Mesenchymal stem cell (in vitro differentiated cells and primary cell): ENCODE results near the gene PLCD1.

Experiments used
- DNase-seq: peaks from one replicate; pipeline ENCODE4 v3.0.0-alpha.2; 2013
- H2AFZ ChIP-seq: one replicate; pipeline ENCODE4 v1.6.1; 2013; ENCODE audit warnings: low read depth, mild to moderate bottlenecking, control low read depth, inconsistent platforms, low read length, moderate library complexity
- H2AK5ac ChIP-seq: 2 replicates; pipeline ENCODE4 v1.6.1; 2013; ENCODE audit warnings: low read length, moderate library complexity, mild to moderate bottlenecking, inconsistent platforms; ENCODE audit not compliant: severe bottlenecking
- H2BK120ac ChIP-seq: one replicate; pipeline ENCODE4 v1.6.1; 2013; ENCODE audit warnings: low read depth, mild to moderate bottlenecking, inconsistent platforms, low read length, moderate library complexity
- H2BK12ac ChIP-seq, 2 experiments: one replicate each; pipeline ENCODE4 v1.6.1; 2013; ENCODE audit warnings: inconsistent platforms in 2 of 2, low read length in 2 of 2, mild to moderate bottlenecking in 2 of 2, moderate library complexity in 2 of 2, control low read depth in 1 of 2
- H2BK15ac ChIP-seq: one replicate; pipeline ENCODE4 v1.6.1; 2013; ENCODE audit warnings: mild to moderate bottlenecking, low read depth, inconsistent platforms; ENCODE audit not compliant: poor library complexity, severe bottlenecking
- H2BK5ac ChIP-seq: 2 replicates; pipeline ENCODE4 v1.6.1; 2013; ENCODE audit warnings: low read depth, mild to moderate bottlenecking, low read length, control low read depth, inconsistent platforms; ENCODE audit not compliant: poor library complexity, severe bottlenecking
- H3K14ac ChIP-seq, 2 experiments: one replicate each; pipeline ENCODE4 v1.6.1; 2013; ENCODE audit warnings: inconsistent platforms in 2 of 2, low read length in 2 of 2, control low read depth in 1 of 2, mild to moderate bottlenecking in 1 of 2, moderate library complexity in 1 of 2
- H3K18ac ChIP-seq, 2 experiments: one replicate each; pipeline ENCODE4 v1.6.1; 2013; ENCODE audit warnings: inconsistent platforms in 2 of 2, low read length in 2 of 2, control low read depth in 1 of 2, low read depth in 1 of 2, mild to moderate bottlenecking in 1 of 2
- H3K23ac ChIP-seq, 2 experiments: one replicate each; pipeline ENCODE4 v1.6.1; 2013; ENCODE audit warnings: inconsistent platforms in 2 of 2, low read length in 2 of 2, mild to moderate bottlenecking in 2 of 2, moderate library complexity in 2 of 2, control low read depth in 1 of 2
- H3K27ac ChIP-seq: 2 replicates; pipeline ENCODE4 v1.5.1; 2013; ENCODE audit warnings: mild to moderate bottlenecking, moderate library complexity, low read length, control low read depth, inconsistent platforms; ENCODE audit not compliant: poor library complexity, severe bottlenecking
- H3K27me3 ChIP-seq, 2 experiments: 2 replicates each; pipeline versions ENCODE4 v1.6.1 to v1.7.0; 2013; ENCODE audit warnings: low read length in 2 of 2, mild to moderate bottlenecking in 2 of 2, moderate library complexity in 2 of 2, control low read depth in 1 of 2, inconsistent platforms in 1 of 2; ENCODE audit not compliant: control insufficient read depth in 1 of 2, insufficient read depth in 1 of 2
- H3K36me3 ChIP-seq, 2 experiments: 2 replicates each; pipeline versions ENCODE4 v1.6.1 to v1.7.0; 2013; ENCODE audit warnings: low read length in 2 of 2, control low read depth in 1 of 2, inconsistent platforms in 1 of 2, low read depth in 1 of 2, mild to moderate bottlenecking in 1 of 2; ENCODE audit not compliant: insufficient read depth in 2 of 2, control insufficient read depth in 1 of 2
- H3K4ac ChIP-seq, 2 experiments: one replicate each; pipeline ENCODE4 v1.6.1; 2013; ENCODE audit warnings: inconsistent platforms in 2 of 2, low read length in 2 of 2, mild to moderate bottlenecking in 2 of 2, moderate library complexity in 2 of 2, control low read depth in 1 of 2, low read depth in 1 of 2
- H3K4me1 ChIP-seq: 2 replicates; pipeline ENCODE4 v1.6.1; 2013; ENCODE audit warnings: low read depth, low read length, control low read depth; ENCODE audit not compliant: control insufficient read depth, insufficient read depth
- H3K4me2 ChIP-seq: 2 replicates; pipeline ENCODE4 v1.6.1; 2013; ENCODE audit warnings: low read length, mild to moderate bottlenecking, inconsistent platforms; ENCODE audit not compliant: poor library complexity, severe bottlenecking
- H3K4me3 ChIP-seq, 2 experiments: 2 replicates each; pipeline versions ENCODE4 v1.5.1 to v1.7.0; 2013; ENCODE audit warnings: low read length in 2 of 2, mild to moderate bottlenecking in 2 of 2, control low read depth in 1 of 2, low read depth in 1 of 2; ENCODE audit not compliant: insufficient read depth in 1 of 2
- H3K79me1 ChIP-seq: replicated peaks from 2 replicates; pipeline ENCODE4 v1.6.1; 2013; ENCODE audit warnings: mild to moderate bottlenecking, control low read depth, low read length, inconsistent platforms; ENCODE audit not compliant: poor library complexity, severe bottlenecking
- H3K9ac ChIP-seq: 2 replicates; pipeline ENCODE4 v1.7.0; 2013; ENCODE audit warnings: mild to moderate bottlenecking, low read length, moderate library complexity
- H3K9me3 ChIP-seq: 2 replicates; pipeline ENCODE4 v1.7.0; 2013; ENCODE audit warnings: mild to moderate bottlenecking, low read length; ENCODE audit not compliant: control insufficient read depth
- H4K8ac ChIP-seq: one replicate; pipeline ENCODE4 v1.6.1; 2013; ENCODE audit warnings: inconsistent platforms, mild to moderate bottlenecking, low read length, moderate library complexity
- H4K91ac ChIP-seq: one replicate; pipeline ENCODE4 v1.6.1; 2013; ENCODE audit warnings: mild to moderate bottlenecking, low read length, inconsistent platforms
- WGBS: methylation state at CpG from one replicate; pipeline ENCODE4 v1.1.7; 2013; ENCODE audit warnings: mixed read lengths; 5-methylcytosine and 5-hydroxymethylcytosine counted together

The PLCD1 gene

DNA sequence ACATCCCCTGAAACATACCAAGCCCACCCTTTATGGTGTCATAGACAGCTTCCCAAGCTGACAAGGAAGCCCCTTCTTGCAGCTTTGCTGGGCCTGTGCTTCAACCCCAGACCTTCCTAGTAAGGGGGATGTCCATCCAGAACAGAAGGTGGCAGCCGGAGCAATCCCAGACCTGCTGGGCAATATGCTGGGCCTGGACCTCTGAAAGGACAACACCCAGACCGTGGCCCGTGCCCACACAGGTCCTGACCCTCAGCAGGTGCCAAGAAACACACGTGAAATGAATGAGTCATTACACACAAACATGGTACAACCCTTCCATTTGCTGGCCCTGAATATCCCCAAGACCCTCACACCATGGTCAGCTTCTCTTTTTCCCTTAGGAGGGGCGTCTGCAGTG lies 58.6 kb downstream of the PLCD1 start:
- peaks cover 36 to 46% of the 10 kb centered on the region in 2 experiments for H3K36me3 ChIP-seq
- H2AFZ ChIP-seq = no peak overlapping the region
- no peak overlapping the region for H3K23ac ChIP-seq
- no peak overlapping the region for H4K91ac ChIP-seq
- no peak overlapping the region for H2AK5ac ChIP-seq
- H3K14ac ChIP-seq = no peak overlapping the region
- peaks cover 14% of the 10 kb centered on the region for H3K79me1 ChIP-seq
- H3K4me2 ChIP-seq = no peak overlapping the region
- no peak overlapping the region for H3K27ac ChIP-seq
- H3K27me3 ChIP-seq = no peaks in the 10 kb centered on the region
- H3K9me3 ChIP-seq = no peaks in the 10 kb centered on the region
- H3K9ac ChIP-seq = no peak overlapping the region
- peaks cover 10% of the 10 kb centered on the region for H3K4me1 ChIP-seq
- no peak overlapping the region for H4K8ac ChIP-seq
- H3K18ac ChIP-seq = no peak overlapping the region
- H2BK5ac ChIP-seq = no peak overlapping the region
- H2BK12ac ChIP-seq = no peak overlapping the region
- no peak overlapping the region for H3K4ac ChIP-seq
- H3K4me3 ChIP-seq = no peak overlapping the region
- H2BK15ac ChIP-seq = no peak overlapping the region
- WGBS = 97% methylated on average over 5 of the region's 5 CpGs
- no peak overlapping the region for H2BK120ac ChIP-seq
- no peak for DNase-seq

- H3K23ac ChIP-seq = no peak overlapping the region
- no peak overlapping the region for H2AFZ ChIP-seq
- H4K91ac ChIP-seq = no peak overlapping the region
- H2BK12ac ChIP-seq = no peak overlapping the region
- 95% methylated on average over 7 of the region's 7 CpGs for WGBS
- no peak overlapping the region for H3K4ac ChIP-seq
- no peak overlapping the region for H2BK120ac ChIP-seq
- H3K9ac ChIP-seq = no peak overlapping the region
- H3K18ac ChIP-seq = no peak overlapping the region
- H4K8ac ChIP-seq = no peak overlapping the region
- no peaks in the 10 kb centered on the region for H3K27me3 ChIP-seq
- H2BK5ac ChIP-seq = no peak overlapping the region
- H2AK5ac ChIP-seq = no peak overlapping the region
- no peak for DNase-seq
- H3K4me1 ChIP-seq = peaks cover 16% of the 10 kb centered on the region
- H3K4me3 ChIP-seq = no peak overlapping the region
- peaks cover 16% of the 10 kb centered on the region for H3K79me1 ChIP-seq
- H3K14ac ChIP-seq = no peak overlapping the region
- no peak overlapping the region for H2BK15ac ChIP-seq
- H3K4me2 ChIP-seq = no peak overlapping the region
- H3K27ac ChIP-seq = no peak overlapping the region
- peaks cover 37 to 39% of the 10 kb centered on the region in 2 experiments for H3K36me3 ChIP-seq
- H3K9me3 ChIP-seq = no peaks in the 10 kb centered on the region
Observed at GRCh38 chr3:37969596-37970100, 59.8 kb downstream of the PLCD1 start.

GRCh38 chr3:37968813-37969595 lies 60.4 kb downstream of the PLCD1 start:
- Histone ChIP-seq H2BK12ac (no peak overlapping the region), H3K18ac (no peak overlapping the region), H2BK5ac (no peak overlapping the region), H3K14ac (no peak overlapping the region), H2AFZ (no peak overlapping the region), H3K4me1 (peaks cover 16% of the 10 kb centered on the region), H3K36me3 (peaks cover 33 to 36% of the 10 kb centered on the region in 2 experiments), H3K23ac (no peak overlapping the region), H3K9me3 (no peaks in the 10 kb centered on the region), H2BK15ac (no peak overlapping the region), H4K91ac (no peak overlapping the region), H4K8ac (no peak overlapping the region), H3K27me3 (no peaks in the 10 kb centered on the region), H2AK5ac (no peak overlapping the region), H2BK120ac (no peak overlapping the region), H3K27ac (no peak overlapping the region), H3K4me3 (no peak overlapping the region), H3K4me2 (no peak overlapping the region), H3K9ac (no peak overlapping the region), H3K4ac (peak overlapping the region in 1 of 2 experiments; percentile 42), H3K79me1 (peaks cover 16% of the 10 kb centered on the region)
- WGBS = 98% methylated on average over 15 of the region's 15 CpGs
- DNase-seq = no peak

DNA sequence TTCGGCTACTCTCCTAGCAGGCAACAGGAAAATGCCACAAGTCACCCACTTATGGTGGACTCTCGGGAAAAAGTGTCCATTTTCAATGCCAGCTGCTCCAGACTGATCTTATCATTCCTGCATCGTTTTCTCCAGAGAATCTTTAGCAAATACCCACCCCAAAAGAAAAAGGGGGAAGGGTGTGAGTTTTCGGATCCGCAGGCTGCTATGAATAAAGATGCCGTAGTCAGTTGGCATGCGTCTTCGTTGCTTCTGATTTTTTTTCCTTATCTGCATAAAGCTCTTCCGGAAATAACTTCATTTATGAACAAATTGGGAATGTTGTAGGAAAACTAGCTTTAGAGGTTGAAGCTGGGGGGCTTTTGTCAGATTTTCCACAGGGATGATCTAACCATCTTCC lies 61.2 kb downstream of the PLCD1 start:
- WGBS = 84% methylated on average over 4 of the region's 9 CpGs
- Histone ChIP-seq H2BK15ac (no peak overlapping the region), H3K18ac (no peak overlapping the region), H2BK5ac (no peak overlapping the region), H3K4me3 (no peak overlapping the region), H3K4me2 (no peak overlapping the region), H3K23ac (no peak overlapping the region), H3K27me3 (no peaks in the 10 kb centered on the region), H3K4ac (no peak overlapping the region), H4K91ac (no peak overlapping the region), H3K9ac (no peak overlapping the region), H2AFZ (no peak overlapping the region), H3K14ac (no peak overlapping the region), H3K9me3 (no peaks in the 10 kb centered on the region), H3K79me1 (peaks cover 16% of the 10 kb centered on the region), H2AK5ac (no peak overlapping the region), H2BK120ac (no peak overlapping the region), H3K36me3 (peaks cover 29 to 30% of the 10 kb centered on the region in 2 experiments), H4K8ac (no peak overlapping the region), H3K27ac (no peak overlapping the region), H2BK12ac (no peak overlapping the region), H3K4me1 (peaks cover 16% of the 10 kb centered on the region)
- DNase-seq = no peak
